Measurements from ENCODE around the gene TARBP1.
A peak's percentile ranks its signal among the peaks of the same experiment; 100 is the strongest.
"Not testable (repeated sequence)": the region's sequence is repeated elsewhere in the genome, so short reads cannot be mapped to it uniquely, and the experiment has no call there.

TARBP1 gene
- 59.1 to 63.0 reads per million in 2 experiments for total RNA-seq

GRCh38 chr1:234478481-234479309, at the start of gene TARBP1:
TSS of gene TARBP1 (minus strand) at chr1:234479179. CDS start at chr1:234479103, 76 bp downstream.
- peak; percentile 47 for DNase-seq (ENCODE audit: low read depth)

GRCh38 chr1:234528074-234528865, 49.3 kb upstream of the TARBP1 start:
- no peak for DNase-seq (ENCODE audit: low read depth)

GRCh38 chr1:234527346-234527745, 48.4 kb upstream of the TARBP1 start:
- no peak for DNase-seq (ENCODE audit: low read depth)

- no peak for DNase-seq (ENCODE audit: low read depth)
Observed at GRCh38 chr1:234526922-234527321, 47.9 kb upstream of the TARBP1 start.

- DNase-seq (ENCODE audit: low read depth): no peak
Observed at GRCh38 chr1:234525099-234525799, 46.3 kb upstream of the TARBP1 start.

- no peak for DNase-seq (ENCODE audit: low read depth)
Observed at GRCh38 chr1:234521836-234522235, 42.9 kb upstream of the TARBP1 start.

GRCh38 chr1:234520908-234521817, 42.2 kb upstream of the TARBP1 start:
- no peak for DNase-seq (ENCODE audit: low read depth)

GRCh38 chr1:234519506-234519905, 40.5 kb upstream of the TARBP1 start:
- no peak for DNase-seq (ENCODE audit: low read depth)

- no peak for DNase-seq (ENCODE audit: low read depth)
Observed at GRCh38 chr1:234518876-234519275, 39.9 kb upstream of the TARBP1 start.

- DNase-seq (ENCODE audit: low read depth): not testable (repeated sequence)
Observed at GRCh38 chr1:234518086-234518485, 39.1 kb upstream of the TARBP1 start.

GRCh38 chr1:234517110-234517802, 38.3 kb upstream of the TARBP1 start:
- no peak for DNase-seq (ENCODE audit: low read depth)

GRCh38 chr1:234515821-234516241, 36.9 kb upstream of the TARBP1 start:
- DNase-seq (ENCODE audit: low read depth): no peak

- no peak for DNase-seq (ENCODE audit: low read depth)
Observed at GRCh38 chr1:234515411-234515810, 36.4 kb upstream of the TARBP1 start.

- DNase-seq (ENCODE audit: low read depth): no peak
Observed at GRCh38 chr1:234512451-234512861, 33.5 kb upstream of the TARBP1 start.

GRCh38 chr1:234509457-234510328, 30.7 kb upstream of the TARBP1 start:
- no peak for DNase-seq (ENCODE audit: low read depth)

- no peak for DNase-seq (ENCODE audit: low read depth)
Observed at GRCh38 chr1:234507626-234508387, 28.8 kb upstream of the TARBP1 start.

- DNase-seq (ENCODE audit: low read depth): no peak
Observed at GRCh38 chr1:234507089-234507488, 28.1 kb upstream of the TARBP1 start.

- DNase-seq (ENCODE audit: low read depth): no peak
Observed at GRCh38 chr1:234505769-234506102, 26.8 kb upstream of the TARBP1 start.

Data from T follicular helper cell (primary cell).